Osteocyte (in vitro differentiated cells): ENCODE measurements around the gene C2CD4C. TPM values are rescaled to one million over a fixed set of nuclear protein-coding genes. Genes with fewer than 3 reads are reported as not detected.

ENCODE experiments used
- DNase-seq: peaks from one replicate; pipeline ENCODE4 v3.0.0; 2021; ENCODE audit warnings: mixed read lengths; ENCODE audit not compliant: unreplicated experiment; ENCODE audit errors: extremely low spot score
- H3K27ac Mint-ChIP-seq: one replicate; pipeline ENCODE4 v1.8.0; 2021; ENCODE audit warnings: mild to moderate bottlenecking, mixed read lengths; ENCODE audit not compliant: unreplicated experiment
- H3K27me3 Mint-ChIP-seq: one replicate; pipeline ENCODE4 v1.8.0; 2021; ENCODE audit warnings: mixed read lengths; ENCODE audit not compliant: unreplicated experiment
- H3K36me3 Mint-ChIP-seq: one replicate; pipeline ENCODE4 v1.8.0; 2021; ENCODE audit warnings: mixed read lengths; ENCODE audit not compliant: unreplicated experiment
- H3K4me1 Mint-ChIP-seq: one replicate; pipeline ENCODE4 v1.8.0; 2021; ENCODE audit warnings: mixed read lengths; ENCODE audit not compliant: unreplicated experiment
- H3K4me3 Mint-ChIP-seq: one replicate; pipeline ENCODE4 v1.8.0; 2021; ENCODE audit warnings: mild to moderate bottlenecking, moderate library complexity, mixed read lengths; ENCODE audit not compliant: unreplicated experiment
- H3K9me3 Mint-ChIP-seq: one replicate; pipeline ENCODE4 v1.8.0; 2021; ENCODE audit warnings: mixed read lengths; ENCODE audit not compliant: unreplicated experiment
- total RNA-seq: library from RNA; stranded (reverse); gene quantifications from 2 replicates; pipeline ENCODE4 v1.2.1, GENCODE V29; 2021
- TF ChIP-seq, protein P1 (sequence below): fragments of 200-600 bp; sonication (generic); IDR thresholded peaks from 2 replicates; pipeline ENCODE4 v1.5.0; 2021; ENCODE audit warnings: antibody characterized with exemption, mild to moderate bottlenecking, moderate library complexity

The C2CD4C gene
- total RNA-seq, 1 donor from 2014 or later, result 1.2 TPM

DNA sequence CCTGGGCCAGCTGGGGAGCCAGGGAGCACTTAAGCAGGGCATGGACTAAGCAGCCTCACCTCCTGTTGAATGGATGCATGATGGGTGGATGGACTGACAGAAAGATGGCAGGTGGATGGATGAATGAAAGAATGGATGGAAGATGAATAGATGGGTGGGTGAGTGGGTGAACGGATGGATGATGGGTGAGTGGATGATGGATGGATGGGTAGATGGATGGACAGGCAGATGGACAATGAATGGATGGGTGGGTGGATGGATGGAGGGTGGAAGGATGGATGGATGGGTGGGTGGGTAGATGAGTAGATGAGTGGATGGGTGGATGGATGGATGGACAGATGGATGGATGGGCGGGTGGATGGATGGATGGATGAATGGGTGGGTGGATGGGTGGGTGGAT, 33.1 kb upstream of the C2CD4C start:
- Mint-ChIP-seq H3K27ac (no peak overlapping the region), H3K4me3 (no peak overlapping the region), H3K9me3 (no peaks in the 10 kb centered on the region), H3K4me1 (no peaks in the 10 kb centered on the region), H3K36me3 (peaks cover 19% of the 10 kb centered on the region), H3K27me3 (no peaks in the 10 kb centered on the region)
- no peak for DNase-seq
- TF ChIP-seq, protein P1, sequence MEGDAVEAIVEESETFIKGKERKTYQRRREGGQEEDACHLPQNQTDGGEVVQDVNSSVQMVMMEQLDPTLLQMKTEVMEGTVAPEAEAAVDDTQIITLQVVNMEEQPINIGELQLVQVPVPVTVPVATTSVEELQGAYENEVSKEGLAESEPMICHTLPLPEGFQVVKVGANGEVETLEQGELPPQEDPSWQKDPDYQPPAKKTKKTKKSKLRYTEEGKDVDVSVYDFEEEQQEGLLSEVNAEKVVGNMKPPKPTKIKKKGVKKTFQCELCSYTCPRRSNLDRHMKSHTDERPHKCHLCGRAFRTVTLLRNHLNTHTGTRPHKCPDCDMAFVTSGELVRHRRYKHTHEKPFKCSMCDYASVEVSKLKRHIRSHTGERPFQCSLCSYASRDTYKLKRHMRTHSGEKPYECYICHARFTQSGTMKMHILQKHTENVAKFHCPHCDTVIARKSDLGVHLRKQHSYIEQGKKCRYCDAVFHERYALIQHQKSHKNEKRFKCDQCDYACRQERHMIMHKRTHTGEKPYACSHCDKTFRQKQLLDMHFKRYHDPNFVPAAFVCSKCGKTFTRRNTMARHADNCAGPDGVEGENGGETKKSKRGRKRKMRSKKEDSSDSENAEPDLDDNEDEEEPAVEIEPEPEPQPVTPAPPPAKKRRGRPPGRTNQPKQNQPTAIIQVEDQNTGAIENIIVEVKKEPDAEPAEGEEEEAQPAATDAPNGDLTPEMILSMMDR, result no peak

DNA sequence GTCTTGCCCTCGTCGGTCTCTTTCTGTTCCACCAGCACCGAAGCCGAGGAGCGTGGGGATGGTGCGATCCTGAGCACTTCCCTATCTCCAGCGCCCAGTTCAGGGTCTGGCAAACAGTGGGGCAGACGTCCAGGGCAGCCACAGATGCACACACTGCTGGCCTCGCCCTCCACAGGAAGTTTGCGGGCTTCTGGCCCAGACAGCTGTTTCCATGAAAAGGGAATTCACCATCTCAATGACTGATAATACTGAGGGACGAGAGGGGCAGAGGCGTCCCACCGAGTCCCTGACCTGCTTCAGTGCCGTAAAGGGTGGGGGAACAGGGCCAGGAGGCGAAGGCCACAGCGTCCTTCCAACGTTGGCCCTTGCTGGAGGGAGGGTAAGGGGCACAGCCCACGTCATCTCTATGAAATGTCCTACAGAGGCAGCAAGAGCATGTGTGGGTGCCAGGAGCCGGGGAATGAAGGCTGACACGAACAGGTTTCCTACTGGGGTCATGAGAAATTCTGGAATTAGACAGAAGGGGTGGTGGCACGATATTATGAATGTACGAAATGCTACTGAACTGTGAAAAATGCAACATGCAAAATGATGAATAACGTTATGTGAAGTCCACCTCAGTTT, 32.4 kb upstream of the C2CD4C start:
- no peaks in the 10 kb centered on the region for H3K4me1 Mint-ChIP-seq
- H3K27ac Mint-ChIP-seq, result no peak overlapping the region
- H3K36me3 Mint-ChIP-seq, result peaks cover 13% of the 10 kb centered on the region
- no peak overlapping the region for H3K4me3 Mint-ChIP-seq
- no peaks in the 10 kb centered on the region for H3K27me3 Mint-ChIP-seq
- no peaks in the 10 kb centered on the region for H3K9me3 Mint-ChIP-seq
- TF ChIP-seq, protein P1, result no peak
- no peak for DNase-seq

DNA sequence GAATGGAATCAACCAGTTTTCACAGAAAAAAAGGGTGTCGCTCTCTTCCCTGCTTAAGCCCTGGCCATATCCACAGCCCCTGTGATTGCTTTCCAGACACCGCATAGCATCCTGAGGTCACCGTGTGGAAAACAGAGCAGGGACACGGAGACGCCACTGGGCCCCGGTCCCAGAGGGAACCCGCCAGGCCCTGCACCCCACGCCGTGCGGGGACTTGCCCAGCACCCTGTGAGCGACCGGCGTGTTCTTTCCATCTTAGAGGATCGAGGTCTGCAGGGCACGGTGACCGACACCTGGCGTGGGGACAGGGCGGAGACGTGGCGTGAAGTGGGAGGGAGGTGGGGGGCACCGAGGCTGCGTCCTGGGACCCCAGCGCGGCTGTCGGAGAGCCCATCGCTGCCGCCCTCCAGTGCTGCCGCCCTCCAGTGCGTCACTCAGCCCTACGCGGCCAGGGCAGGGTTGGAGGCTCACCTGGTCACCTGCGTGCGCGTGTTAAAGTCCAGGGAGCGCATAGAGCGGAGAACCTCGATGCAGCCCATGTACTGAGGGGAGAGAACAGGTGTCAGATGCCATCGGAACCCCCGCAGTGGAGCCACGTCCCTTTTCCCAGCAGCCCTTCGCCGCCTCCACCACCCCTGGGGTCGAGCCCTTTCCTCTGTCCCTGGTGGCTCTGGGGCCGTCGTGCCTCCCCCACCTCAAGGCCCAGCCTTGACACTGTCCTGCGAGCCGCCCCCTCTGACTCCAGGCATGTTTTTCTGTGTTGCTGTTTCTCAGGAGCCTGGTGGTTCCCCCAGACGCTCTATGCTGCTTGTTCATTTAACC, 31.7 kb upstream of the C2CD4C start:
- Mint-ChIP-seq H3K4me1 (no peaks in the 10 kb centered on the region), H3K4me3 (no peak overlapping the region), H3K27ac (no peak overlapping the region), H3K9me3 (no peaks in the 10 kb centered on the region), H3K36me3 (peaks cover 13% of the 10 kb centered on the region), H3K27me3 (no peaks in the 10 kb centered on the region)
- TF ChIP-seq, protein P1, result no peak
- no peak for DNase-seq

DNA sequence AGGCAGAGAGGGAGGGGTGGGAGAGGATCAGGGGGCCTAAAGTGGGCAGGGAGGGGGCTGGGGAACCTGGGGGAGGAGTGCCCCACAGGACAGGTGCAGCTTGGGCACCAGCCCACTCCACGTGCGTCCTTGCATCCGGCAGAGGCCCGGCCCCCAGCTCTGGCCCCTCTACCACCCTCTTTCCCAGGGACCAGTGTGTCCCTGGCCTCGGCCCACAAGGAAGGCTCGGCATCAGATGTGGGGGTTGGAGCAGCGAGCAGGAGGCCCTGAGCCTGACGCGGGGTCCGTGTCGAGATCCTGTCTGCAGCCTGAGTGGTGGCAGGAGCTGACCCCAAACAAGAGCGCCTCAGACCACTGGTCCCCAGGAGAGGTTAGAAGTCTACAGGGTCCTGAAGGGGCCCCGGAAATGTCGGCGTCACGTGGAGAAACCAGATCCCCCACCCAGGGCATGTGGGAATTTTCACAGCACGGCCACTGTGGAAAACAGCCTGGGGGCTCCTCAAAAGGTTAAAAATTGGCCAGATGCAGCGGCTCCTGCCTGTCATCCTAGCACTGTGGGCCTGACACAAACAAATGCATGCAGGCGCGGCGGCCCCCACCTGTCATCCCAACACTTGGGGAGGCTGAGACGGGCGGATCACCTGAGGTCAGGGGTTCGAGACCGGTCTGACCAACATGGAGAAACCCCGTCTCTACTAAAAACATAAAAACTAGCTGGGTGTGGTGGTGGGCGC, 30.4 kb upstream of the C2CD4C start:
- Mint-ChIP-seq H3K4me1 (no peaks in the 10 kb centered on the region), H3K9me3 (no peaks in the 10 kb centered on the region), H3K4me3 (no peak overlapping the region), H3K36me3 (peaks cover 13% of the 10 kb centered on the region), H3K27me3 (no peaks in the 10 kb centered on the region), H3K27ac (no peak overlapping the region)
- TF ChIP-seq, protein P1, result no peak
- no peak for DNase-seq
